H1 (cell line): ENCODE data around the gene RADIL. TPM values are rescaled to one million over a fixed set of nuclear protein-coding genes. Genes with fewer than 3 reads are reported as not detected.

Source experiments
- CTCF ChIA-PET: fragments of 300-600 bp; sonication (Branson Sonifier 250); formaldehyde crosslinking; loops from one replicate; lab custom pipeline; 2021; ENCODE audit not compliant: partially characterized antibody; lab: Charles Lee
- POLR2A ChIA-PET: fragments of 300-600 bp; sonication (Branson Sonifier 250); formaldehyde crosslinking; loops from one replicate; lab custom pipeline; 2021; ENCODE audit warnings: inconsistent platforms; ENCODE audit not compliant: partially characterized antibody; lab: Charles Lee
- DNase-seq, 2 experiments: peaks; one replicate each; pipeline versions ENCODE4 v3.0.0 to v3.0.0-alpha.2; 2010 to 2022; ENCODE audit warnings: low spot score in 2 of 2, low read depth in 1 of 2, mixed read lengths in 1 of 2
- FAIRE-seq: peaks from 2 replicates; lab custom pipeline; 2011; peaks lifted over from hg19 to GRCh38; lab: Jason Lieb, UNC
- H2AFZ ChIP-seq: 2 replicates; pipeline ENCODE4 v1.8.1; 2012; ENCODE audit warnings: low read length, inconsistent platforms
- H2AK5ac ChIP-seq: 2 replicates; pipeline ENCODE4 v1.6.1; 2013; ENCODE audit warnings: low read depth, low read length
- H2BK120ac ChIP-seq: replicated peaks from 2 replicates; pipeline ENCODE3; 2013; ENCODE audit warnings: low read depth, low read length, inconsistent platforms
- H2BK12ac ChIP-seq: 2 replicates; pipeline ENCODE4 v1.6.1; 2013; ENCODE audit warnings: low read depth, low read length
- H2BK15ac ChIP-seq: 2 replicates; pipeline ENCODE4 v1.6.1; 2013; ENCODE audit warnings: low read length
- H2BK20ac ChIP-seq: 2 replicates; pipeline ENCODE4 v1.6.1; 2013; ENCODE audit warnings: low read length
- H2BK5ac ChIP-seq: 2 replicates; pipeline ENCODE4 v1.6.1; 2013; ENCODE audit warnings: low read depth, low read length
- H3K14ac ChIP-seq: 2 replicates; pipeline ENCODE4 v1.6.1; 2013; ENCODE audit warnings: inconsistent platforms; ENCODE audit not compliant: insufficient read length
- H3K18ac ChIP-seq: 2 replicates; pipeline ENCODE4 v1.6.1; 2013; ENCODE audit warnings: low read length; ENCODE audit errors: extremely low read depth
- H3K23ac ChIP-seq: 2 replicates; pipeline ENCODE4 v1.6.1; 2013; ENCODE audit warnings: inconsistent platforms; ENCODE audit not compliant: insufficient read length
- H3K23me2 ChIP-seq: 2 replicates; pipeline ENCODE4 v1.6.1; 2013; ENCODE audit warnings: low read depth, low read length
- H3K27ac ChIP-seq: 2 replicates; pipeline ENCODE4 v1.6.1; 2011; ENCODE audit warnings: low read depth, low read length, inconsistent platforms
- H3K27me3 ChIP-seq, 4 experiments: replicated peaks in 1 of 4; 1 replicate in 1 of 4; 2 replicates in 3 of 4; pipeline versions ENCODE4 v1.6.1 to v1.8.1; 2011 to 2013; ENCODE audit warnings: low read length in 3 of 4, mild to moderate bottlenecking in 3 of 4, inconsistent platforms in 2 of 4, mixed read lengths in 2 of 4, moderate library complexity in 1 of 4; ENCODE audit not compliant: control insufficient read depth in 3 of 4, insufficient read depth in 3 of 4; ENCODE audit errors: extremely low read depth in 1 of 4
- H3K36me3 ChIP-seq, 4 experiments: 2 replicates each; pipeline versions ENCODE4 v1.6.1 to v1.8.1; 2011 to 2013; ENCODE audit warnings: mild to moderate bottlenecking in 4 of 4, low read length in 3 of 4, moderate library complexity in 2 of 4, control low read depth in 1 of 4, inconsistent platforms in 1 of 4; ENCODE audit not compliant: insufficient read depth in 4 of 4, control insufficient read depth in 2 of 4
- H3K4ac ChIP-seq: replicated peaks from 2 replicates; pipeline ENCODE3; 2013; ENCODE audit warnings: low read length, low read depth, mixed read lengths, inconsistent platforms; ENCODE audit not compliant: insufficient read length
- H3K4me1 ChIP-seq, 4 experiments: replicated peaks in 1 of 4; 1 replicate in 1 of 4; 2 replicates in 3 of 4; pipeline versions ENCODE4 v1.6.1 to v1.8.1; 2011 to 2013; ENCODE audit warnings: low read length in 3 of 4, inconsistent platforms in 2 of 4, mixed read lengths in 1 of 4; ENCODE audit not compliant: insufficient read depth in 4 of 4, control insufficient read depth in 3 of 4
- H3K4me2 ChIP-seq, 2 experiments: 2 replicates each; pipeline versions ENCODE4 v1.6.1 to v1.8.1; 2011 to 2013; ENCODE audit warnings: low read depth in 2 of 2, low read length in 2 of 2, control low read depth in 1 of 2, inconsistent platforms in 1 of 2, mild to moderate bottlenecking in 1 of 2; ENCODE audit not compliant: insufficient read depth in 1 of 2
- H3K4me3 ChIP-seq, 4 experiments: fragments of 200-600, 300-600 bp in 1 of 4; sonication (generic), shearing (Covaris generic), sonication (Bioruptor Twin) in 1 of 4; 2 replicates each; pipeline versions ENCODE4 v1.5.1 to v1.8.1; 2011 to 2016; ENCODE audit warnings: low read length in 4 of 4, low read depth in 3 of 4, control low read depth in 2 of 4, inconsistent platforms in 2 of 4, mild to moderate bottlenecking in 2 of 4, mixed read lengths in 1 of 4, moderate library complexity in 1 of 4; ENCODE audit not compliant: insufficient read depth in 2 of 4; ENCODE audit errors: extremely low read depth in 1 of 4
- H3K56ac ChIP-seq: replicated peaks from 2 replicates; pipeline ENCODE3; 2013; ENCODE audit warnings: low read depth, mild to moderate bottlenecking, mixed read lengths, low read length, inconsistent platforms; ENCODE audit not compliant: insufficient read length
- H3K79me1 ChIP-seq: 2 replicates; pipeline ENCODE4 v1.6.1; 2013; ENCODE audit warnings: low read depth, low read length, control low read depth
- H3K79me2 ChIP-seq, 2 experiments: 2 replicates each; pipeline versions ENCODE4 v1.6.1 to v1.8.1; 2012 to 2013; ENCODE audit warnings: low read length in 2 of 2, mild to moderate bottlenecking in 2 of 2, inconsistent platforms in 1 of 2; ENCODE audit not compliant: insufficient read depth in 2 of 2, control insufficient read depth in 1 of 2
- H3K9ac ChIP-seq, 4 experiments: replicated peaks in 1 of 4; 1 replicate in 1 of 4; 2 replicates in 3 of 4; pipeline versions ENCODE4 v1.6.1 to v1.8.1; 2011 to 2013; ENCODE audit warnings: low read depth in 3 of 4, low read length in 3 of 4, control low read depth in 2 of 4, mild to moderate bottlenecking in 2 of 4, moderate library complexity in 2 of 4, inconsistent platforms in 1 of 4; ENCODE audit errors: extremely low read depth in 1 of 4
- H3K9me3 ChIP-seq, 2 experiments: 2 replicates each; pipeline versions ENCODE4 v1.6.1 to v1.8.1; 2012 to 2013; ENCODE audit warnings: mild to moderate bottlenecking in 2 of 2, moderate library complexity in 2 of 2, control low read depth in 1 of 2, inconsistent platforms in 1 of 2, low read depth in 1 of 2, low read length in 1 of 2, mixed read lengths in 1 of 2; ENCODE audit not compliant: insufficient read depth in 2 of 2
- H4K20me1 ChIP-seq, 2 experiments: replicated peaks in 1 of 2; 2 replicates each; pipeline versions ENCODE3 to v1.8.1; 2011 to 2013; ENCODE audit warnings: inconsistent platforms in 2 of 2, low read length in 2 of 2, mild to moderate bottlenecking in 1 of 2; ENCODE audit not compliant: insufficient read depth in 2 of 2, control insufficient read depth in 1 of 2
- H4K5ac ChIP-seq: 2 replicates; pipeline ENCODE4 v1.6.1; 2013; ENCODE audit warnings: low read length, low read depth, mixed read lengths, inconsistent platforms; ENCODE audit not compliant: insufficient read length
- H4K8ac ChIP-seq: 2 replicates; pipeline ENCODE4 v1.8.0; 2013; ENCODE audit warnings: mild to moderate bottlenecking, moderate library complexity, low read length, inconsistent platforms; ENCODE audit not compliant: insufficient read depth; ENCODE audit errors: extremely low read depth
- H4K91ac ChIP-seq: replicated peaks from 2 replicates; pipeline ENCODE3; 2013; ENCODE audit warnings: low read length, mixed read lengths, inconsistent platforms; ENCODE audit not compliant: insufficient read length
- CTBP2 ChIP-seq: IDR thresholded peaks from 2 replicates; pipeline ENCODE4 v1.7.0; 2011; ENCODE audit warnings: borderline replicate concordance, mild to moderate bottlenecking, moderate library complexity, mixed read lengths, low read length; ENCODE audit not compliant: insufficient read depth, insufficient read length
- GTF2F1 ChIP-seq: IDR thresholded peaks from 2 replicates; pipeline ENCODE4 v1.6.1; 2012; ENCODE audit warnings: low read depth, low read length, improper control_type of control experiment, borderline replicate concordance
- KDM5A ChIP-seq: fragments of 200-600 bp; IDR thresholded peaks from 2 replicates; pipeline ENCODE4 v1.7.1; 2012; ENCODE audit warnings: mild to moderate bottlenecking, low read length, inconsistent platforms, mixed read lengths
- SRF ChIP-seq: IDR thresholded peaks from 2 replicates; pipeline ENCODE4 v1.6.1; 2011; ENCODE audit warnings: mild to moderate bottlenecking, low read depth, low read length, moderate library complexity
- whole genome bisulfite sequencing, 2 experiments: shearing (Covaris generic) in 1 of 2; methylation state at CpG; one replicate each; pipeline versions ENCODE4 v1.1.6 to v1.1.7; 2013 to 2015; ENCODE audit warnings: low lambda C conversion rate in 2 of 2, mixed read lengths in 2 of 2, inconsistent platforms in 1 of 2, low coverage in 1 of 2, missing lambda C conversion rate in 1 of 2; ENCODE audit not compliant: insufficient replicate concordance in 2 of 2, insufficient coverage in 1 of 2, insufficient read length in 1 of 2; ENCODE audit errors: extremely low coverage in 1 of 2, missing lambda C conversion rate in 1 of 2; 5-methylcytosine and 5-hydroxymethylcytosine counted together
- polyA plus RNA-seq, 7 experiments: library from polyadenylated mRNA; depleted of rRNA in 3 of 7; stranded (reverse) in 5 of 7; unstranded in 2 of 7; fragments of >200 nt in 5 of 7; fragments of 200-250 nt in 2 of 7; gene quantifications; 1 replicate in 5 of 7; 2 replicates in 1 of 7; 4 replicates in 1 of 7; pipeline versions ENCODE4 v1.2.1 to v1.2.3, GENCODE V29; 2011 to 2013; ENCODE audit warnings: missing spikeins in 2 of 7, mixed read lengths in 2 of 7
- total RNA-seq: library from RNA; stranded (reverse); fragmentation: NEBNext Ultra II Directional; extraction: Animal tissue kit (Norgen Biotek cat#: 25700); gene quantifications from 2 replicates; pipeline ENCODE4 v1.2.1, GENCODE V29; 2021

Gene RADIL
- total and polyA plus RNA-seq, 2 of the 8 experiments (the other 6 are each of a cell fraction or from before 2014, with no cell fraction given): 5.0 to 5.4 TPM

GRCh38 chr7:4805984-4806300, 77.6 kb downstream of the RADIL start:
- H4K8ac ChIP-seq: no peak overlapping the region
- H2AK5ac ChIP-seq: no peak overlapping the region
- no peak overlapping the region for H3K14ac ChIP-seq
- no peak overlapping the region for H2BK20ac ChIP-seq
- H4K20me1 ChIP-seq: no peaks in the 10 kb centered on the region
- H3K27ac ChIP-seq: no peak overlapping the region
- H3K4me3 ChIP-seq: no peak overlapping the region
- no peak overlapping the region for H4K91ac ChIP-seq
- no peak overlapping the region for H2BK120ac ChIP-seq
- no peak overlapping the region for H2BK5ac ChIP-seq
- no peaks in the 10 kb centered on the region for H3K23me2 ChIP-seq
- WGBS, 2 experiments: 90% methylated on average over 8 of the region's 8 CpGs; no CpG with 5 or more reads in 1 of the 2 experiments
- no peaks in the 10 kb centered on the region for H3K9me3 ChIP-seq
- H3K4me1 ChIP-seq: peaks cover 0 to 7% (median 1%) of the 10 kb centered on the region in 4 experiments; a peak in 1 of 7 replicates
- no peak overlapping the region for H4K5ac ChIP-seq
- no peak overlapping the region for H3K18ac ChIP-seq
- H2BK15ac ChIP-seq: no peak overlapping the region
- H3K23ac ChIP-seq: no peak overlapping the region
- H3K36me3 ChIP-seq: no peaks in the 10 kb centered on the region
- no peak overlapping the region for H3K4ac ChIP-seq
- H3K79me2 ChIP-seq: no peaks in the 10 kb centered on the region
- DNase-seq (no peak), FAIRE-seq (no peak)
- H3K9ac ChIP-seq: no peak overlapping the region
- no peaks in the 10 kb centered on the region for H3K79me1 ChIP-seq
- no peak overlapping the region for H2AFZ ChIP-seq
- no peaks in the 10 kb centered on the region for H3K27me3 ChIP-seq
- no peak overlapping the region for H2BK12ac ChIP-seq
- H3K4me2 ChIP-seq: no peak overlapping the region
- CTCF ChIA-PET: interaction anchor here (0.8 to 1.7 kb wide), 10 partner anchors 8 to 283 kb away, joined by 3 to 10 read pairs (median 3); no protein-coding TSS in a partner anchor
- H3K56ac ChIP-seq: no peak overlapping the region
- POLR2A ChIA-PET: interaction anchor here (0.9 to 2.4 kb wide), 2 partner anchors 9 to 192 kb away, joined by 3 to 8 read pairs; no protein-coding TSS in a partner anchor
- TF ChIP-seq KDM5A (no peak), SRF (no peak), CTBP2 (no peak), GTF2F1 (no peak)
